ENCODE measurements around the gene FZD1. TPM values are rescaled to one million over a fixed set of nuclear protein-coding genes. Genes with fewer than 3 reads are reported as not detected.

Gene FZD1
- total and polyA plus RNA-seq, 8 donors = 1.8 to 12.9 (median 4.8) TPM

- DNase-seq = no peak
- H3K4me3 ChIP-seq = no peak overlapping the region
- TF ChIP-seq POLR2A (IDR thresholded peaks at IDR 0.05) (no peak), CTCF (IDR thresholded peaks at IDR 0.05) (no peak), EP300 (IDR thresholded peaks at IDR 0.05) (no peak), POLR2AphosphoS5 (IDR thresholded peaks at IDR 0.05) (no peak)
- no peaks in the 10 kb centered on the region for H3K4me1 ChIP-seq
- no peak overlapping the region for H3K27ac ChIP-seq
- no peaks in the 10 kb centered on the region for H3K36me3 ChIP-seq
- no peaks in the 10 kb centered on the region for H3K27me3 ChIP-seq
- intact Hi-C loops (cut with DNase I; ENCODE audit: low total_unique reads) = no loop called here
- WGBS, 5 donors = 89 to 96% (median 92%) methylated on average over 4 of the region's 4 CpGs
- peaks cover 0 to 2% (median under 1%) of the 10 kb centered on the region in 4 donors for H3K9me3 ChIP-seq
Measured at GRCh38 chr7:91250706-91251105, 13.5 kb upstream of the FZD1 start.

- Histone ChIP-seq H3K4me3 (no peak overlapping the region), H3K36me3 (no peaks in the 10 kb centered on the region), H3K27ac (no peak overlapping the region), H3K27me3 (no peaks in the 10 kb centered on the region), H3K9me3 (peaks cover 0 to 12% (median 5%) of the 10 kb centered on the region in 4 donors), H3K4me1 (no peaks in the 10 kb centered on the region)
- TF ChIP-seq POLR2A (IDR thresholded peaks at IDR 0.05) (no peak), CTCF (IDR thresholded peaks at IDR 0.05) (no peak), EP300 (IDR thresholded peaks at IDR 0.05) (no peak), POLR2AphosphoS5 (IDR thresholded peaks at IDR 0.05) (no peak)
- intact Hi-C loops (cut with DNase I; ENCODE audit: low total_unique reads) = no loop called here
- DNase-seq = no peak
- WGBS, 5 donors = 90 to 96% (median 94%) methylated on average over 3 of the region's 3 CpGs
Measured at GRCh38 chr7:91251877-91252276, 12.4 kb upstream of the FZD1 start.

GRCh38 chr7:91263384-91264045, 718 bp upstream of the FZD1 start:
- no peak for TF ChIP-seq CTCF (IDR thresholded peaks at IDR 0.05)
- peak in 1 of 2 donors; percentile 71 for DNase-seq
- 1% methylated on average over 32 of the region's 32 CpGs for WGBS, 5 donors
- intact Hi-C loops (cut with DNase I; ENCODE audit: low total_unique reads) = no loop called here
- no peaks in the 10 kb centered on the region for H3K36me3 ChIP-seq
- peaks cover 18 to 44% (median 35%) of the 10 kb centered on the region in 4 donors for H3K4me1 ChIP-seq
- no peaks in the 10 kb centered on the region for H3K9me3 ChIP-seq
- H3K27me3 ChIP-seq = no peaks in the 10 kb centered on the region
- H3K4me3 ChIP-seq = peak overlapping the region; percentile 66 to 90 (median 78)
- H3K27ac ChIP-seq = peak overlapping the region; percentile 77 to 98 (median 87)

- TF ChIP-seq POLR2A (IDR thresholded peaks at IDR 0.05) = no peak
- no peak for TF ChIP-seq CTCF (IDR thresholded peaks at IDR 0.05)
- TF ChIP-seq POLR2AphosphoS5 (IDR thresholded peaks at IDR 0.05) = no peak
- no peak for TF ChIP-seq EP300 (IDR thresholded peaks at IDR 0.05)
- Histone ChIP-seq H3K36me3 (no peaks in the 10 kb centered on the region), H3K27me3 (no peaks in the 10 kb centered on the region), H3K4me1 (peaks cover 18 to 46% (median 37%) of the 10 kb centered on the region in 4 donors), H3K9me3 (no peaks in the 10 kb centered on the region), H3K4me3 (peak overlapping the region; percentile 66 to 90 (median 78)), H3K27ac (peak overlapping the region; percentile 83 to 98 (median 93))
- intact Hi-C loops (cut with DNase I; ENCODE audit: low total_unique reads) = no loop called here
- WGBS, 5 donors = 0 to 2% (median 1%) methylated on average over 20 to 78 of the region's 78 CpGs
- peak; percentile 61 to 88 for DNase-seq
Measured at GRCh38 chr7:91264924-91265681, 870 bp downstream of the FZD1 start.
